Right ventricle myocardium superior (tissue), 1 donor: ENCODE results near the gene SRCIN1. TPM values are rescaled to one million over a fixed set of nuclear protein-coding genes. Genes with fewer than 3 reads are reported as not detected.

ENCODE experiments used
- ATAC-seq: fragments of 200-7000 bp; cut with Tn5 transposase; one replicate; pipeline ENCODE4 v1.9.1; 2020; ENCODE audit warnings: mild to moderate bottlenecking; ENCODE audit not compliant: poor library complexity
- DNase-seq: peaks from one replicate; pipeline ENCODE4 v3.0.0-alpha.2; 2020
- intact Hi-C: fragments of 100-400 bp; cut with DNase I; formaldehyde crosslinking; loops from one replicate; pipeline ENCODE4 v1.11.2; 2022
- total RNA-seq: library from RNA; stranded (reverse); fragmentation: NEBNext Ultra II Directional; extraction: Animal tissue kit (Norgen Biotek cat#: 25700); gene quantifications from one replicate; pipeline ENCODE4 v1.2.1, GENCODE V29; 2021
- donor health status: DM: no; HTN: yes; CAD: no; lungs with severe emphysema.

Gene SRCIN1
- total RNA-seq, 1 donor from 2014 or later = 2.3 TPM

DNA sequence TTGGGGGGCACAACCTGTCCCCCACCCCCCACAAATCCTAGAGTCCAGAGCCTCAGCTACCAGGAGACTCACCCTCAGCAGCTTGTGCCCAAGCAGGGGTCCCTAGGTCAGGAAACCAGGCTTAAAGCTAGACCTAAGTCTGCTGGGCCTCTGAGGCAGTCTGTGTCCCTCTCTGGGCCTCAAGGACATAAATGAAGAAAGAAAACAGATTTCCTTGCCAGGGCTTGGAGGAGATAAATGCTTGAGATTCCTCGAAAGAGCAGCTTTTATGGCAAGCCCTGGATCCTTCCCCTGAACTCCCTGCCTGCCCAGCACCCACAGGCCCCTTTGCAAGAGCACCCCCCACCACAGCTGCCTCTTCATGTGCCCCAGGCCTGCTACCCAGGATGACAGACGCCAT is 3.3 kb downstream of the SRCIN1 start:
- DNase-seq (no peak), ATAC-seq (no peak)
- intact Hi-C loops = no loop called here

DNA sequence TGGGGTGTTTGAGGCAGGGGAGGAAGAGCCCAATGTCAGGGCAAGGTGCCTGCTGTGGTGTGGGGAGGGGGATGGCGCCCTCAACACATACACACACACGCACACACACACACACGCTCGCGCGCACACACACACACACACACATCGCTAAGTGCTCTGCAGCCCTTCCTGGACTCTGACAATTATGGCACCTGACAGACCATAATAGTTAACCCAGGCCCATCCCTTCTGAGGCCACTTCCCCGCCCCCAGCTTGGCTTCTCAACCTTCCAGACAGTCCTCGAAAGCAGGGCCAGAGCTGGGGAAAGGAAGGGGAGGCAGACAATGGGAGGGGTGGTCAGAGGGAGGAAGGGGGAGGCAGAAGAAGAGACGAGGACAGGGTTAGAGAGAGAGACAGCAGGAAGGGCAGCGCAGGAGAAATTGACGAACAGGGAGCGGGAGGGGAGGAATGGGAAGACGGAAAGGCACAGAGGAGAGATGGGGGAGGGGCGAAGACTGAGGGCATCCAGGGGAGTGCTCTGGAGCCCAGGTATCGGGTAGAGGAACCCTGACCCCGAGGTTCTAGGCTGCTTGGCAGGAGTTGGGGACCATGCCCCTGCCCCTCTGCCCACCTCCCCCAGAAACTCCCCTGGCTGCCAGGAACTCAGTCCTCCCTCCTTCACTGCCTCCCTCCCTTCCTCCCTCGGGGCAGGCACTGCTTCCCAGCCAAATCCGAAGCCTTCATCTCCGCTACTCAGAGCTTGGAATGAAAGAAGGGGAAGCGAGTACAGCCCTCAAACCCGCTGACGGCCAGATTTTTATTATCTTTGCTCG is 4.0 kb downstream of the SRCIN1 start:
- ATAC-seq (no peak), DNase-seq (no peak)
- intact Hi-C loops = no loop called here

DNA sequence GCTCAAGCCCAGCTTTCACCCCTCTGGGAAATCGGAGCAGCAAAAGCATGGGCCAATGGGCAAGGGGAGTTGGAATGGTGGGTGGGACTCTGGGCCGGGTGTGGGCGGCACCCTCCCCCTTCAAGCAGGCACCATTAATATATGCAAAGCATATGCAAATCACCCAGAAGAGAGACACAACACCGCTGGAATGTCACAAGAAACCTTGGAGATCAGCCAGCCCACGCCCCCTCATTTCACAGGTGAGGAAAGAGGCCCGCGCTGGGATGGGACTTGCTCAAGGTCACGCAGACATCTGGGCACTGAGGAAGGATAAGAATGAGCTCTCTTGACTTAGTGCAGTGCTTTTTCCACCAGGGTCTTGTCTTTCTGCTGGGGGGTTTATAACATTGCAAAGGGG is 4.8 kb downstream of the SRCIN1 start:
- intact Hi-C loops = no loop called here
- ATAC-seq (no peak), DNase-seq (no peak)

DNA sequence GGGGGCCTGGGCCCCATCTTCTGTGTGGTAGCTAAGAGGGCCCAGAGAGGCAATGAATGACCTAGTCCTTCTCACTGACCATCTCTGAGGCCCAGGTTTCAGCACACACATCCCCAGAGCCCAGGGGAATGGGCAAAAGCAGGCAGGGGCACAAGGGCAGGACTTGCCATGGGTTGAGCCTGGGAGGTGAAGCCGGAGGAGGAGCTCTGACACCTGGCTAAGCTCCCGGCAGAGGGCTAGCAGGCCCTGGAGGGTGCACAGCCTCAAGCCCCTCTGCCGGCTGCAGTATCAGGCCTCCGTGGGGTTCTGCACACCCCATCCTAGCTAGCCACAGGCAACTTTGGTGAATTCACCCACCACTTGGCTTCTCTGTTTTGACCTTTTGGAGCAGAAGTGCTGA is 5.3 kb downstream of the SRCIN1 start:
- DNase-seq (no peak), ATAC-seq (no peak)
- intact Hi-C loops = no loop called here

DNA sequence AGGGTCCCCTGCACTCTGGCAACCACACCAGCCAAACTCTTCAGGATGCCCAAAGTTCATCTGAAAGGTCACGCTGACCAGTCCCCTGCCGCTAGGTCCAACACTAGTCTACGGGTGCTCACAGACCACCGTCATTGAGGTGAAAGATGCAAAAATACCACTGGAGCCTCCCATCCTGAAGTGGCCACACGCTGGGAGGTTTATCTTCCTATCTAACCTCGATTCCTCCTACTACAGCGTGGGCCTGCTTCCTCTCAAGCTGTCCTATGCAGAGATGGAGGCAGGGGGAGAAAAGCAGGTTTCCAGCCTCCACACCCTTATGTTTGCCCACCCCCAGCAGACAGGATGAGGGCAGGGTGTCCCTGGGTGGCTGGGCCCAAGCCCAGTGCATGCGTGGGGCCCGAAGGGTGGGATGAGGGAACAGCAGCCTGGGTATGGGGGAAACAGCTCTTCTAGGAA is 6.3 kb downstream of the SRCIN1 start:
- intact Hi-C loops = no loop called here
- no peak for DNase-seq
- ATAC-seq = no peak

DNA sequence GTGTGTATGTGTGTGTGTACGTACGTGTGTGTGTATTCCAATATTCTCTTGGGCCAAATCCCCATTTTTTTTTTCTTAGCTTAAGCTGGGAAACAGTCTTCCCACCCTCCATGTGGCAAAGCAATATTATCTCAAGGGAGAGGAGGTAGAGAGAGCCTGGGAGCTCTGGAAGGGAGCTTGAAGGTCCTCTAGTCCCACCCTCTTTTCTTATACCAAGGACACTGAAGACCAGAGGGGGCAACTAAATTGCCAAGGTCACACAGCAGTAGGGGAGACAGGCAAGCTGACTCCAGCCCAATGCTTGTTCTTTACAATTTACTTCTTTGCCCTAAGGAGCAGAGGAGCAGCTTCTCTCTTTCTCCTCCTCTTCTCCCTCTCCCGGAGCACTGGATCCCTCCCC is 6.8 kb downstream of the SRCIN1 start:
- ATAC-seq (no peak), DNase-seq (no peak)
- intact Hi-C loops = no loop called here

DNA sequence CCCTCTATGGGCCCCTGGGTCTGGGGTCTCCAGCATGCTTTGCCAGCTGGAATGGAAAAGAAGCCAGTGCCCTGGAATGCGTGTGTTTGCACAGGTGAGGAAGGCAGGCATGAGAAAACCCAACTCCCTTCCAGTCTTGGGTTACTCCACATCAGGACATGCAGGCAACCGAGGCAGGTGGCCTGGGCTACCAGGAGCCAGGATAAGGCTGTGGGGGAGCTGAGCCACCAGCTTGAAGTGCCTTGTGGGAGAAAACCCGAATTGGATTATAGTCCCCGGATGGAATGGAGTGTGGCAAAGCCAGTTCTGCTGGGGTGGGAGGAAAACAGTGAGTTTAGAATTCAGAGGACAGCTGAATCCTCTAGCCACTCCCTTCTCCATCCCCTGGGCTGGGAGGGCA is 7.2 kb downstream of the SRCIN1 start:
- no peak for ATAC-seq

DNA sequence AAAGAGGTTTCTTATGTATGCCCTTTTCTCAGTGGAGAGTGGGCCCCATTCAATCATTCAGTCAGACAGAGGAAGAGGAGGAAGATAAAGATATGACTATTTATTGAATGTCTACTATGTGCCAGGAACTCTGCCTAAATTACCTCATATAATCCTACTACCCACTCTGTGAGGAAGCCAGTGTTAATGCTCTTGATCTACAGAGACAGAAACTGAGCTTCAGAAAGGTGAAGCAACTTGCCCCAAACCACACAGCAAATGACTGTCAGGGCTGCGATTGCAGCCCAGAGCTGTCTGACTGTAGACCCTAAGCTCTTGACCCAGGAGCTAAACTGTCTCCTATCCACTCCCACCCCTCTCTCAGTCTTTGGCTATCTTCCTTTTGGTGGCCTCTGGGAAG is 8.4 kb downstream of the SRCIN1 start:
- intact Hi-C loops = no loop called here
- ATAC-seq (no peak), DNase-seq (no peak)

More for the DNA sequence above, 7.2 kb downstream of the SRCIN1 start:
- intact Hi-C loops = no loop called here
- DNase-seq = no peak

DNA sequence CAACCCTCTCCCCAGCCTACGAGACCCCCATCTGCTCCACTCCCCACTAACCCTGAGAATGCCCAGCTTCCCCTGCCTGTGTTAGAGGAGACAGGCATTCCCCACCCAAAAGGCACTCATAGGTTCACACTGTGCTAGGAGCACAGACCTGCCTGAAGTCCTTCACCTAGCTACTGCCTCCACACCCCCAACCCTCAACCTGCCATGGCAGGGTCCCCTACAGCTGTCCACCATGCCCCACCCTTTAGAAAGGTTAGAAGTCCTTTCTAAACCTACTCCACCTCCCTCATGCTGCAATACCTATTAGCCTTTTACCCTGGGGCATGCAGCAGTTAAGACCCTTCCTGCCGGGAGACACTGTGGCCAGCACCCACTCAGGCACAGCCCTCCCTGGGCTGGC is 9.1 kb downstream of the SRCIN1 start:
- ATAC-seq (no peak), DNase-seq (no peak)
- intact Hi-C loops = no loop called here

DNA sequence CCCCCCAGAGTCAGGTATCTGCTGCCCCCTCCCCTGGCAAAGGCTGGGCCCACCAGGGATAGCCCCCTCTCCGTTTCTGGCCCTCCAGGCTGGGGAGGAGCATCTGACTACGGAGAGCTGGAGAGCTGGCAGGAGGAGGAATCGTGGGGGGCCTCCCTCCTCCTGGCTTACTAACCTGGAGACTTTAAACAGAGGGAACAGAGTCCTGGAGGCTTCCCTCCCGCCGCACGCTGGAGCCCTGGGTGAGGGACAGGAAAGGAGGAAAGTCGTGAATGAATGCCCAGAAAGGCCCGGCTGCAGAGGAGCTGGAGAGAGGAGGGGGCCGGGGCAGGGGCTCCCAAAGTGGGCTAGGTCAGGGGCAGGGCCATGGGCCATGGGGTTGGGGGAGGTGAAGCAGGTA is 9.9 kb downstream of the SRCIN1 start:
- intact Hi-C loops = no loop called here
- DNase-seq (no peak), ATAC-seq (no peak)

DNA sequence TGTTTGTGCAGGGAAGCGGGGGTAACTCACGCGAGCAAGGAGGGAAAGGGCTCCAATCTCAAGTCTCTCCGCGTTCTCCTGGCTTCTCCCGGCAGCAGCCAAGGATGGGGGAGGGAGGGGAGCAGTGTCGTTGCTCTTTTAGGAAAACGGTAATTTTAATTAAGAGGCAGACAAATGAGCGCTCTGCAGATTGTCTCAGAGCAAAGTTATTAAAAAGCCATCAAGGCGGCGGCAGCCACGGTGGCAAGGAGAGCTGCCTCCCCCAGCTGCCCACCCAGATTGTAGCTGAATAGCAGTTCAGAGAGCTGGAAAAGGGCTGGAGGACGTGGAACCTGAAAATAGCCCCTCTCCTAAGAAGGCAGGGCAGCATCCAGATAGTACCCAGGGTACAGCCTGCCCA is 11.6 kb downstream of the SRCIN1 start:
- intact Hi-C loops = no loop called here
- no peak for DNase-seq
- ATAC-seq = no peak

DNA sequence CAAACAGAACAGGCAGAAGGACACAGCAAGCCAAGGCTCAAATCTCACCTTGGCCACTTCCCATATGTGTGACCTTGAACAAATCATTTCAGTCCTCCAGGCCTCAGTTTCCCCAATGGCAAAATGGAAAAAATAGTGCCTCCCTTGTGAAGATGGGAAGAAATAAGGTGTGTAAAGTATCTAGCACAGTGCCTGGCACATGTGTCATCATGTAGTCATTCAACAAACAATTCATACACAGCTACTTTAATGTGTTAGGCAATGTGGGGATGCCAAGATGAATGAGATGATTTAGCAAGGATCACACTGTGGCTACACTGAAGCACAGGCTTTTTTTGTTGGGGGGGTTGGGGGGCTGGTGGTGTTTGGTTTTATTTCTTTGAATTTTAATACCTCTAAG is 13.3 kb downstream of the SRCIN1 start:
- DNase-seq (no peak), ATAC-seq (no peak)
- intact Hi-C loops = no loop called here

DNA sequence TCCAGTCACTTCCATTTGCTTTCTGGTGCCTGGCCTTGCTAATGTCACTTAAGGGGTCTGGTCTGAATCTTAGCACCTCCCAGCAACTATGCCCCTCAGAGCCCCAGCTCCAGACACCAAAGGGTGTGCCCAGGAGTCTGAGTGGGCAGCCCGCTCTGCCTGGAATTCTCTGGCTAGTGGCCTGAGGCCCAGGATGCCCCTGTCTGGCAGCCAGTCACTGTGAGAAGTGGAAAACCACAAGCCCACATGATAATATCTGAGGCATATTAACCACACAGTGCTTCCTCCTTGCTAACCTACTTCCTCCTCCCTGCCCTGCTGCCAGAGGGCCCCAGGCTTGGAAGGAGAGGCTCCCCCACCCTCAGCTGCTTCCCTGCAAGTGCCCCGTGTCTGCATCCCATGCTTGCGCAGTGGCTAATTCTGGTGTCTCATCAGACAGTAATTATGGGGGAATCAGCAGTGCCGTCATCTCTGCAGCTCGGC is 14.0 kb downstream of the SRCIN1 start:
- intact Hi-C loops = no loop called here
- peak; percentile 31 for ATAC-seq
- DNase-seq = no peak

DNA sequence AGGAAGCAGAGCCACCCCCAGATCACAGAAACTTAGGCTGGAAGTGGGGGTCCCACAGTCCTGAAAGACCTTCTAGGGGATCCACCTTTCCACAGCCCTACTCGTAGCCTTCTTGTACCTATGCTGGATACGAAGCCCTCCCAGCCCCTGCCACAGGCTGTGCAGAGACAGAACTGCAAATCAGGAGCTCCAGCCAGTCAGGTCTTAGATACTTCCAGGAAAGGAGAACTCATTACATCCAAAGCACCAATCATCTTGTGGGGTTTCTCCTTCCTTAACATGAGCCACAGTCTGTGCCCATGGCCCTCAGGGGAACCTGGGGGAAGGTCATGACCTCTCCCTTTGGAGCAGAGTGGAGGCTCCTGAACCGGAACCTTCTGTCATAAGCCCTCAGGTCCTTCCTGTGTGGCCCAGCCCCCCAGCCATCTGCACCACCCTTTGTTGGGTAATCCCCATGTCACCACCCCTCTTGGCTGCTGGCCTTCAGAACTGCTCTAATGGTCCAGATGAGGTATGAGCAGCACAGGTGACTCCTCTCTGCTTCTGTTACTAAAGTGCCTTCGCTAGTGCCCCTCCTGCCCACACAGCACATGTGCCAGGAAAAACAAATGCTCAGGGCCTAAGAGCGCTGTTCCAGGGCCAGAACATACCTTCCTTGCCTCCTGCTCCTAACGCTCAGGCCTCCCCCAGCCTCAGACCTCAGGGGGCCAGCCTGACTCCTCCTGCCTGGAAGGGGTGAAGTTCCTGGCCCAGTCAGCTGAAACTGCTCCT is 14.6 kb downstream of the SRCIN1 start:
- ATAC-seq = no peak
- intact Hi-C loops = no loop called here
- no peak for DNase-seq

DNA sequence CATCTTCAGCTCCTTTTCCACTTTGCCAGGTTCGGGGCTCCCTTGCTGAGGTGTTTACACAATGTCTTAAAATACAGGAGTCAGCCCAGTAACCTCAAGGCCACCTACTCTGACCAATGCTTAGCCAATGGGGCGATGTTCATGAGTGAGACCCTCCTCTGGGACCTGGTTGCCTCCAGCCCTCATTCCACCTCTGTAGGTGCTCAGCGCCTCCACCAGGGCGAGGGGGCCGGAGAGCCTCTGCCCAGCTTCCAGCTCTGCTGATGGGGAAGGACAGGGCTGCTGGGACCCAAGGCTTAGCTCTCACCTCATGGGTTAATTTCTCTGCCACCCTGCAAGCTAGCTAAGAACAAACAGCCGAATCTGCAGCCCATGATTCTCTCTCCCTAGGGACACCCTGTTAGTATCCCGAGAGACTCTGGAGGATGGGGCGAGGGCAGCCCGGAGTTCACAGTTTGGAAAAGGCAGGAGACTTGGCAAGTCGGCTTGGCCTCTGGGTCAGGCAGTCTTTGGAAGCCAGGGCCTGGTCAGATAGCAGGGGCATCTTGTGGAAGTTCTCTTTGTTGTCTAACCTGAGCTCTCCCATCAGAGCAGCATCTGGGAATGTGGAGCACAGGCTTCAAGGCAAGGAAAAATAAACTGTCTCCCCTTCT is 16.2 kb downstream of the SRCIN1 start:
- intact Hi-C loops = no loop called here
- no peak for ATAC-seq

DNA sequence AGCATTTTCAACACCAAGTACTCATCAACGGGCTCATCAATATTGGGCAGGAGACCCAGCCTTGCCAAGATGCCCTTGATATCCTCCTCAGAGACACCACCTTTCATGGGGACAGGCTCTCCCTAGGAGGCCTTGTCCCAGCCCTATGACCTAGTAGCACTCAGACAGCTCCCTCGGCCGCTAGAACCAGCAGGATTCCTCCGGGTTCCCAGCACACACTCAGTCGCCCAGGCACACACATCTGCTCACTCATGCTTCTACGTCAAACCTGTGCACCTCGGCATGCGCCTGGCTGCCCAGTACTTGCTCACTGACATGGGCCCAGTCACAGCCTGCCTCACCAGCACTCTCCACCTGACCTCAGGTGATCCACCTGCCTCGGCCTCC is 17.0 kb downstream of the SRCIN1 start:
- no peak for DNase-seq
- ATAC-seq = no peak
- intact Hi-C loops = no loop called here

More for the DNA sequence above, 16.2 kb downstream of the SRCIN1 start:
- DNase-seq = no peak

DNA sequence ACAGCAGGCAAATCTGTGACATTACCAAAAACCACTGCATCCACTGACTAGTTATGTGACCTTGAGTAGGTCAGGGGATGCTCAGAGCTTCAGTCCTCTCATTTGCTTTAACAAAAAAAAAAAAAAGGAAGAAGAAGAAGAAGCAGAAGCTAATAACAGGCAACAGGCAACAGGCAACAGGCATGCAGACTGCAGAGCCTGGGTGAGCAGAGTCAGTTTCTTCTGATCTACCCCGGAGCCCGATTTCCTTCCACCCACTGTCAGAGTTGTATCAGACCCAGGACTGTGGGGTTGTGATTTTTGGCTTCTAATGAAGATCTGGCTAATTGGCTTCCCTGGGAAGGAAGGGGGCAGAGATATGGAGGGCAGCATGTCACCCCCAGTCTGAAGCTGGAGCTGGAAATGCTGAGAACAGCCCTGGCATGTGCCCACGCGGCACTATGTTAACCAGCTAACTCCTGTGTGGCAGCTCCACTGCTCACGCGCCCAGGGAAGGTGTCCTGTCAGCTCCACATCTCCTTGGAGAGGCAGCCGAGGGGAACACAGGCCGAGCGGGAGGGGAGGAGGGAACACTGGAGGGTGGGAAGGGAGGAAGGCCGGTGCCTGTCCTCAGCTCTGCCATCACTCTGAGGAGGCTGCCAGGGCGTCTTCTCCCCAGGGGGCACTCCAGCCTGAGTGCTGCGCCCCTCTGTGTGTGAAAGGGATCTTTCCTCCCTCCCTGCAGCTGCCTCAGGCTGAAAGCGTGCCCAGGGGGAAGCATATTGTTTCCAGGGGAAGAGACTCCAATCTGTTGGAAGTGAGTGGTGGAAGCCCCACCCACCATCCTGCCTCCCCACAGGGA is 17.6 kb downstream of the SRCIN1 start:
- no peak for DNase-seq

DNA sequence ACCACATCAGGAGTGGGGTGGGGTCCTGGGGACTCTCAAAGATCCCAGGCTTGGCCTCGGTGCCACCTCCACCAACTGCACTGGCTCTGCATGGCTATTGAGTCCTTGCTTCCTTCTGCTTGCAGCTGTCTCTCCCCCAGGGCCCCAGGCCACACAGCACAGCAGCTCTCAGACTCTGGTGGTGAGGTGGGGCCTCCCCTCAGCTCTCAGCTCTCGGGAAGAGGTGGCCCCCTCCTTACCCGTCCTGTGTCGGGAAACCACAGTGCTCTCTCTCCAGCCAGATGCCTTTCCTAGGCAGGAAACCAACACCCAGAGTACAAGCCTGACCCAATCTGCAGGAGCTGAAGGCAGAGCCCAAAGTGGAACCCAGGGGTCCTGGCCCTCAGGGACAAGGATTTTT is 18.5 kb downstream of the SRCIN1 start:
- intact Hi-C loops = no loop called here
- ATAC-seq = no peak
- DNase-seq = no peak

More for the DNA sequence above, 17.6 kb downstream of the SRCIN1 start:
- ATAC-seq = no peak
- intact Hi-C loops = no loop called here

DNA sequence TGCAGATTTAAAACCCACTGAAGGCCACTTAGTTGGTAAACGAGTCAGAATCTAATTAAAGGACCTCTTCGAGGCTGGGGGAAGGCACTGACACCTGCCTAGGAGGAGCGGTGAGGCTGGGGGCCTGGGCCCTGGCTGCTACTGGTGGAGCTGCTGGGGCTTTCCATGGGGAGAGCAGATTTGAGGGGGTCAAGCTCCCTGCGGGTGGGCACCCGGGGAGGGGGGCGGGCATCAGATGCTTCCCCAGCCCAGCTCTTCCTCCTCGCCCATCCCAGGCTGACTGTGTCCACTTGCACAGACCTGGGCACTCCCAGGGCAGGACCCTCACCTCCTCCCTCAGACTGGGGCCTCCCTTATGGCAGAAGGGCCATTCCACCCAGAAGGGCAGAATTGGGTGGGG is 19.0 kb downstream of the SRCIN1 start:
- ATAC-seq (no peak), DNase-seq (no peak)
- intact Hi-C loops = no loop called here
